CD4-positive, alpha-beta T cell treated with Interleukin-4 for 4 hours (primary cell): ENCODE results near the gene RASL10B.
"Not testable (repeated sequence)": the region's sequence is repeated elsewhere in the genome, so short reads cannot be mapped to it uniquely, and the experiment has no call there.

Source experiments
- DNase-seq: peaks from one replicate; pipeline ENCODE4 v3.0.0-alpha.2; 2020

Gene RASL10B, protein sequence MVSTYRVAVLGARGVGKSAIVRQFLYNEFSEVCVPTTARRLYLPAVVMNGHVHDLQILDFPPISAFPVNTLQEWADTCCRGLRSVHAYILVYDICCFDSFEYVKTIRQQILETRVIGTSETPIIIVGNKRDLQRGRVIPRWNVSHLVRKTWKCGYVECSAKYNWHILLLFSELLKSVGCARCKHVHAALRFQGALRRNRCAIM

GRCh38 chr17:35731239-35731916, at the start of gene RASL10B:
TSS of gene RASL10B (plus strand) at chr17:35731639. CDS start at chr17:35735185, 3,546 bp downstream.
- no peak for DNase-seq

GRCh38 chr17:35683591-35683990, 47.8 kb upstream of the RASL10B start:
- no peak for DNase-seq

GRCh38 chr17:35684055-35684802, 47.2 kb upstream of the RASL10B start:
- DNase-seq, result no peak

DNA sequence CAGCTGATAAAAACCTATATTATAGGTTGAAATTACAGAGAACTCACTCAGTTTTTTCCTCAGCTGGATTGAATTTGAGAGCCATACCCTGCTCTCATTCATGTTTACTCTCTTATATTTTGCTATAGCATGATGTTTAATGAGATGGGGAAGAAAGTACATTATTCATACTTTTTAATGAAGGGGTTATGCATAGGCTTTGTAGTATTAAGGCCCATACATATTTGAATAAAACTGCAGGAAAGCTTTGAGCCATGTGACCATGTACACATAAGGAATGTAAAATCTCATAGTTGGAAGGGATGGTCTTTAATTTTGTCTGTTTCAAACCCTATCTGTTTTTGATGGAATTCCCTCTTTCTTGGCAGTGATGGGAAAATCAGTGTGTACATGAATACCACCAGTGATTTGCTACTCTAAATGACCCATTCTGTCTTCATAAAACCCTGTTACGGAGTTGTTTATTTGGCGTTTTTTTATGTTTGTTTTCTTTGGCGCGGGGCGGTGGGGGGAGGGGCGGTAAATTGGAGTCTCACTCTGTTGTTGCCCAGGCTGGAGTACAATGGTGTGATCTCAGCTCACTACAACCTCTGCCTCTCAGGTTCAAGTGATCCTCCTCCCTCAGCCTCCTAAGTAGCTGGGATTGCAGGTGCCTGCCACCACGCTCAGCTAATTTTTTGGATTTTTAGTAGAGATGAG, 38.8 kb upstream of the RASL10B start:
- DNase-seq, result no peak

DNA sequence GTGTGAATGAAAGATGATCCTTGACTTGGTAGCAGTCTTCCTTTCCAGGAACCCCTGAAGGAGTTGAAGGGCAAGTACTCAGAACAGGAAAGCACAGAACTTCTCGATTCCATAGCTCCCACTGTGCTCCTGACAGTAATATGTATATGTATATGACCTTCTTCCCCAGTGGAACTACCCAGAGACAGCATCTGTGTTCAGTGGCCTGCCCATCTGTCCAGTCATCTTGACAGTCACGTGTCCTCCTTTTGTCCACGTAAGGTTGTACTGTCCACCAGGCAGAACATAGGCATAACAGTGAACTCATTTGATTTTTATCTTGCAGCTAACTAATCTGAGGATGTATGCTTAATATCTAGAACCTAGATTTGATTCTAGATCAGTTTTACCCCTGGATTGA, 37.8 kb upstream of the RASL10B start:
- DNase-seq, result no peak

- no peak for DNase-seq
Measured at GRCh38 chr17:35694906-35695305, 36.5 kb upstream of the RASL10B start.

DNA sequence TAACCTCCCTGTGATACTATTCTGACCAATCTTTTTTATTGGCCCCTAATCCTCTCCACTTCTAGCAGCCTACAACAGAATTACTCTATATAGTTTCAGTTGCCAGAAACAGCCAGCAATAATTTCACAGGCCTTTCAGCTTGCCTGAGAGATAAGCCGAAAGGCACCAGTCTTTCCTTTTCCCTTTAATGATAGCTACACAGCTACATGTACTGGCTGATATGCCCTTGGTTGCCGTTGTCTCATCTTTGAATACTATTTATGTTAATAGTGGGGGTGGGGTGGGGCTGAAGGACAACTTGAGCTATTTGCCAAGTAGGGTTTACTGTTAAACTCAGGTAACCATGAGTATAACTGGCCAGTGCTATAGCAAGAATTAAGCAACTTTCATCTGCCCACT, 35.8 kb upstream of the RASL10B start:
- DNase-seq, result no peak

DNA sequence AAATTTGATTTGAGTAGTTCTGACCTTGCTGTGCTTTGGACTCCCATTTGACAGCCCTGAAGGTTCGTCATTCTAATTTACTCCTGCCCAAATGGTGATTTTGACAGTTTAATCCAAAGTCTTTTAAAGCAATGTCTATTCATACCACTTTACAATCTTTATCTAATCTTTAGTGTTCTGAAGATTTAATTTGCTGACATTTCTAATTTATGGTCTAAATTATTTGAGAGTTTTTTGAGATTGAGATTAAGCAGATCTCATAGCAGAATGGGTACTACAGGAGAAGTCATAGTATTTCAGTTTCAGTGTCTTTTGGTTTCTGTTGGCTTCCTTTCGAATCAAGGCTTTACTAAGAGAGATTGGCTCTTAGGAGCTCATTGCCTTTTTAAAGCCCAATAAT, 32.6 kb upstream of the RASL10B start:
- no peak for DNase-seq

- no peak for DNase-seq
Measured at GRCh38 chr17:35700150-35700549, 31.3 kb upstream of the RASL10B start.

DNA sequence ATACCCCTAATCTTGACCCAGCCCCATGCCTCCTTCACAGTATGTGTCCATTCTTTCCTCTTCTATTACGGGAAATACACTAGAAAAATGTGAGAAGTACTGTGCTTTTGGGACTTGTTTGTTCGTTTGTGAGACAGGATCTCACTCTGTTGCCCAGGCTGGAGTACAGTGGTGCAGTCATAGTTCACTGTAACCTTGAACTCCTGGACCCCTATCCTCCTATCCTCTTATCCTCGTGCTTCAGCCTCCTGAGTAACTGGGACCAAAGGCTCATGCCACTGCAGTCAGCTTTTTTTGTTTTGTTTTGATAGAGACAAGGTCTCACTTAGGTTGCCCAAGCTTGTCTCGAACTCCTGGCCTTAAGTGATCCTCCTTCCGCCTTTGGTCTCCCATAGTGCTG, 29.9 kb upstream of the RASL10B start:
- DNase-seq, result no peak

- DNase-seq, result not testable (repeated sequence)
Measured at GRCh38 chr17:35703308-35703707, 28.1 kb upstream of the RASL10B start.

GRCh38 chr17:35705230-35705629, 26.2 kb upstream of the RASL10B start:
- DNase-seq, result no peak

DNA sequence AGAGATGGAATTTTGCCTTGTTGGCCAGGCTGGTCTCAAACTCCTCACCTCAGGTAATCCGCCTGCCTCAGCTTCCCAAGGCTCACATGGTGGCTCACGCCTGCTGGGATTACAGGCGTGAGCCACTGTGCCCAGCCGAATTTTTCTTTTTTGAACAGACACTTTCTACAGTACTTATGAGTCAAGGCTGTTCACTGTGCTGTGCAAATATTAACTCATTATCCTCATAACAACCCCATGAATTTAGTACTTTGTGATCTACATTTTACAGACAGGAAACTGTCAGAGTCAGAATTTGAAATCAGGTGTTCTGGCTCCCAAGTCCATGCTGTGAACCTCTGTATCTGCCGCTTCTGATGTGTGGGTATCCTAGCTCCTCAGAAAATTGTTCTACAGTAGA, 25.7 kb upstream of the RASL10B start:
- DNase-seq, result no peak

DNA sequence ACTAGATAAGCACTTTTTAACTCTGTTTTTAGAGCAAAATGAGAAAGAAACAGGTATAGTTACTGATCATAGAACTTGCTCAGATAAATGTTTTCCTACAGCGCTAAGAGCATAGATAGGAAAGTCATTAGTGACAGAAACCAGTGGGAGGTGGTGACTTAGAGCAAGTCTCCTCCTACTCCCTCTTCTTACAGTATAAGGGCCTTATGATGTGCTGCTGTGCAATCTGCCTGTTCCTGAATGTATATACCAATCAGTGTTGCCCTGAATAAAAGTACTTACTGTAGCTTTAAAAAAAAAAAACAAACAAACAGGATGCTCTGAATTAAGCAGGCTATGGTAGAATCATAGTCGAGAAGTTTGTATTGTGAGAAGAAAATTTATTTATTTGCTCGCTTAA, 23.3 kb upstream of the RASL10B start:
- DNase-seq, result no peak

DNA sequence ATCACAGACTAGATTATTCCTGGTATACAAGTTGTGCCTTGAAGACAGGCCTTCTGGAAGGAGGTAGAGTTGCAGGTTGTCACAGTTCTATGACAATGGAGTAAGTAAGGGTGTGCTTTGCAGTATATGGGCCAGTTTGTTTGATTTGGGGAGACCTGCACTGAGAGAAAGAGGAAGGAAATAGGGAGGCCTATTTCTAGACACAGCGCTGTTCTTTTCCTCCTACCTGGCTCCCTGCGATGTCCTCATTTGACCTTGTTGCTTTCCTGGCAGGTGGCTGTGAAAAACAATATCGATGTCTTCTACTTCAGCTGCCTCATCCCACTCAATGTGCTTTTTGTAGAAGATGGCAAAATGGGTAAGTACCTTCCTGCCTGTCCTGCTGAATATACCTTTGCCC, 22.5 kb upstream of the RASL10B start:
- no peak for DNase-seq

DNA sequence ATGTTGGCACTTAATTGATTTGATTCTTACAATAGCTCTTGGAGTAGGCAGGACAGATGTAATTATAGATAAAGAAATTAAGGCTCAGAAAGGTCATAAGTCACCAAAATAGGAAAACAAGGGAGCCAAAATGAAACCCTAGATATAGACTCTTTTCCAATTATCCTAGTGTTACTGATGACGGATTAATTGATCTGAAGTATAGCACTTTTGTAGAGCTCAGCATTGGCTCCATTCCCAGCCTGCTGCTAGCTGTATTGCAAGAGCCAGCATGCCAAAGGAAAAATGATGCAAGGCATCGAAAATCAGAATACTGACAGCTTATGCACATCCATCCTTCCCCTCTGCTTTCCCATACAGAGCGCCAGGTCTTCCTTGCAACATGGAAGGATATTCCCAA, 21.6 kb upstream of the RASL10B start:
- no peak for DNase-seq

DNA sequence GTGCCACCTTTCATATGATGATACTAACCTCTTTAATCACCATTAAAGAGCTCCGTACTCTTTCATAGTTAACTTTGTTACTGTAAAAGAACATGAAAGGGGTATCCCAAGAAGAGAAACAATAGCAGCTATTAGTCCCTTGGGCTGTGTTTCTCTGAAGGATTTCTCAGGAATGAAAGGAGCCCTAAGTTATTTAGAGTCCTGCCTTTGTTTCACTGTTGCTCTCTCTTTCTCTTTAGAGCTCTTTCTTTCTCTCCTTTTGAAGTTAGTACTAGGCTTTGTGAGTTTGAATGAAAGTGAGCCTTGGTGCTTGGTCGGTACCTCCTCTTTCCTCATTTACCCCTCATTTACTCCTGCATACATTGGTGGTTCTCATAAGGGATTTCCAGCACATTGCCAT, 20.5 kb upstream of the RASL10B start:
- no peak for DNase-seq

DNA sequence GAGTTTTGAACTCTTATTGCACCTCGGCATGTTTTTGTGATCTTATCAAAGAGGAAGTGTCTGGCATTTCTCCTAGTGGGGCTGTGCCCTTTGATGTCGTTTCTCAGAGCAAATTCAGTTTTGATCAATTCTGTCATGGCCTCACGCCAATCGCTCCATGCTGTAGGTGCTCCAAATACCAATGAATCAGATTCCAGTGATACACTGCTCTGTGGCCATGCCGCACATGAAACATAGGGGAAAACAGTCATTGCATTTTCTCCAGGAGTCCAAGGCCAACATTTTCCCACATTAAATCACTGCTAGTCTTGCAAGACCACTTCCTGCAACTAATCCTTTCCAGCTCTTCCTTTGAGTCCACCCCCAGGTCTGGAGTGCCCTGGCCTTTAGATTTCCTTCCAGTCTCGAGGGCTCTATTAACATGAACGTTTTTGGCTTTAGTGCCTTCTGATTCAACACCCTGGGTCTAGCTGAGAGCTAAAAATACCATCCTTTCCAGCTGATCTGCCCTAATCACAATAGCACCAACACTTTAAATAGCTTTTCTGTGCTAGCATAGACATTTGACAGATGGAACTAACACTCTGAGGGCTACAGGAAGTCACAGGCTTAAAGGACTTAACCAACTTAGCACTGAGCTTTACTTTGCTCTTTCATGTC, 18.2 kb upstream of the RASL10B start:
- DNase-seq, result no peak

DNA sequence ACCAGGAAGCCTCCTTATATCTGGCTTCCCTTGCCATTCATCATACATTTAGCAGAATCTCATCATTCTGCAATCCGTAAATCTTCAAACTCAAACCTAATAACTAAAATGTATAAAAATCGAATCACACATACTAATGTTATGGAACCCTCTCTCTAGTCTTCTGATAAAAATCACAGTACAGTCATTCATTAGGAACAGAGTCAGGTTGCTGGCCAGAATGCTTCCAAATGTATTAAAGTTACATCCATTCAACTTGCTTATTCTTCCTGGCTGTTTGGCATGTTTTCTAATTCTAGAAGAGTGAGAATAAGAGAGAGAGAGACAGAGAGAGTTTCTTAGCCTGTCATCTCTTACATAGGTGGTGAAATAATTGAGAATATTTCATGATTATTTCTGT, 16.5 kb upstream of the RASL10B start:
- no peak for DNase-seq

DNA sequence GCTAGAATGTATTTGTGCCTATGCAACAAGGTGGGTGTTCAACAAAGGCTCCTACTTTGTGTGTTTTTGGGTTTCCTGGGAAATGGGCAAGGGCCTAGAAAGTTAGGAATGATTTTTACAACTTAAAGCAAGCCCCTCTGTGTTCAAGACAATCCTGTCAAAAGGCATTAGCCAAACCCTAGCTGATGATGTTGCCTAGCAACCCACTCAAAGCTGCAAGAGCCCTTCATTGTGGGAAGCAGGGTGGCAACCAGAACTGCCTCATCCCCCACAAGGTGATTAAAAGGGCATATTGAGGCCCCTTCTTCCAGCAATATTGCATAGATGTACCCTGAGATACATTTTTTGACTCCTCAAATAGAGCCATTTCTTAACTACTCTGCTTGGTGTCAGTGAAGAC, 16.0 kb upstream of the RASL10B start:
- DNase-seq, result no peak

- DNase-seq, result no peak
Measured at GRCh38 chr17:35716173-35716572, 15.3 kb upstream of the RASL10B start.

- DNase-seq, result no peak
Measured at GRCh38 chr17:35716897-35717465, 14.5 kb upstream of the RASL10B start.

DNA sequence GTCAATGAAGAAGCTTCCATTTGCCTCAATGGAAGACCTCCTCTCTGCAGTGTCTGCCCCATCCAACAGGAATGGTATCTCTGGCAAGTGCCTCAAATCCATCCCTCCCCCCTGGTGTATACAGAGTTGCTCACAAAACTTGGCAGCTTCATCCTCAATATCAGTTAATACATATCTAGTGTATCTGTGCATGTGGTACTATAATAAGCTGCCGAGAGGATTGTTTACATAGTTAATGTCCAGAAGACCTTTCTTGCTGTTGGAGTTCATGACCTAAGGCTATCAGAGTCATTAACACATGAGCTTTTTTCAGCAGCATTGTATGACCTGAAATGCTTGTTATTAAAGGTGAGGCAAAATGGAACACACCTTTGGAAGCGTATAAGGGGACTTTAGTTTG, 14.0 kb upstream of the RASL10B start:
- DNase-seq, result no peak
